Astrocyte of the cerebellum (primary cell): ENCODE measurements around the gene PPIL3.

Experiments used
- DNase-seq: peaks from one replicate; pipeline ENCODE4 v3.0.0-alpha.2; 2011; ENCODE audit warnings: low read depth
- H3K4me3 ChIP-seq: 2 replicates; pipeline ENCODE4 v1.5.1; 2011; ENCODE audit warnings: mild to moderate bottlenecking, low read depth, low read length, moderate library complexity
- in situ Hi-C: cut with HindIII; loops from 2 replicates; pipeline ENCODE4 v1.10.0; 2017; ENCODE audit warnings: low sequenced_read_pairs
- TF ChIP-seq, protein P1 (sequence below): IDR thresholded peaks from 2 replicates; pipeline ENCODE4 v1.5.1; 2012; ENCODE audit warnings: low read length, low read depth, moderate library complexity, mild to moderate bottlenecking; ENCODE audit errors: missing control alignments

Gene PPIL3

DNA sequence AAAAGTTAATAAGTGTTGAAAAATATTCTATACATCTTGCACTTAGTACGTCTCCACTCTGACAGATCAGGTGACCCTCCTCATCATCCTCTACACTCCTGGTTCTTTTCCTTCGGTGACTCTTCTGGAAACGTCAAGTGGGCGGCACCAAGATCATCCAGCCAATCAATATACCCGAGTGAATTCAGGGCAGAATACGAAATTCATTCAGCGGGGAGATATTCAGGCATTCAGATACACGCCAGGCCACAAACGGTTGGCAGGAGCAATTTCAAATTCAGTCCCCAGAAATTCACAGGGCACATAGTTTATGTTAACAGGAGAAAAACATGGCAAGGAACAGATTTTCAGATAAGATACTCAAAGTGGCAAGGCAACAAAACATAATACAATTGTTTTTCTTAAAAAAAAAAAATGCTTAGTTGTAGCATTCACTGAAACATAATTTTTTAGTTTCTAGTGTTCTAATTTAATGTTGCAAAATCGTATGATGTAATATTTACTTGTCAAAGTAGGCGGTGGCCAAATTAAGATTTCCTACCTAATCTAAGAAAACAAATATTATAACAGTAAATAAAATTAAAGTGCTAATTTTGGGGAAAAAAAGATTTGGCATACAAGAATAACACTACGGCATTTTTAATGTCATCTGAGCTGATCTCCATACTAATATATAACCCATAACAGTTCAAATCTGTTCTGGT is 28.6 kb downstream of the PPIL3 start:
- H3K4me3 ChIP-seq: no peak overlapping the region
- TF ChIP-seq, protein P1, sequence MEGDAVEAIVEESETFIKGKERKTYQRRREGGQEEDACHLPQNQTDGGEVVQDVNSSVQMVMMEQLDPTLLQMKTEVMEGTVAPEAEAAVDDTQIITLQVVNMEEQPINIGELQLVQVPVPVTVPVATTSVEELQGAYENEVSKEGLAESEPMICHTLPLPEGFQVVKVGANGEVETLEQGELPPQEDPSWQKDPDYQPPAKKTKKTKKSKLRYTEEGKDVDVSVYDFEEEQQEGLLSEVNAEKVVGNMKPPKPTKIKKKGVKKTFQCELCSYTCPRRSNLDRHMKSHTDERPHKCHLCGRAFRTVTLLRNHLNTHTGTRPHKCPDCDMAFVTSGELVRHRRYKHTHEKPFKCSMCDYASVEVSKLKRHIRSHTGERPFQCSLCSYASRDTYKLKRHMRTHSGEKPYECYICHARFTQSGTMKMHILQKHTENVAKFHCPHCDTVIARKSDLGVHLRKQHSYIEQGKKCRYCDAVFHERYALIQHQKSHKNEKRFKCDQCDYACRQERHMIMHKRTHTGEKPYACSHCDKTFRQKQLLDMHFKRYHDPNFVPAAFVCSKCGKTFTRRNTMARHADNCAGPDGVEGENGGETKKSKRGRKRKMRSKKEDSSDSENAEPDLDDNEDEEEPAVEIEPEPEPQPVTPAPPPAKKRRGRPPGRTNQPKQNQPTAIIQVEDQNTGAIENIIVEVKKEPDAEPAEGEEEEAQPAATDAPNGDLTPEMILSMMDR: no peak
- DNase-seq: no peak
- in situ Hi-C loops: no loop called here

DNA sequence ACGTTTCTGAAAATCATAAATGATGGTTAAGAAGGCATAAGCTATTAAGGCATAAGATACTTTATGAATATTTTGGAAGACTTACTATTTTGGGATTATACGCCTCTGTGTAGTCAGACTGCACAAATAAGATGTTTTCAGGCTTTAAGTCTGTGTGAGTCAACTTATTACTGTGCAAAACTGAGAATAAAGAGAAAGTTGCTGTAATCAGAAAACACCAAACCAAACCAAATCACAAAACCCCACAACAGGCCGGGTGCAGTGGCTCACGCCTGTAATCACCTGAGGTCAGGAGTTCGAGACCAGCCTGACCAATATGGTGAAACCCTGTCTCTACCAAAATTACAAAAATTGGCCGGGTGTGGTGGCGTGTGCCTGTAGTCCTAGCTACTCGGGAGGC is 32.1 kb downstream of the PPIL3 start:
- no peak overlapping the region for H3K4me3 ChIP-seq
- in situ Hi-C loops: no loop called here
- TF ChIP-seq, protein P1: no peak
- DNase-seq: no peak

DNA sequence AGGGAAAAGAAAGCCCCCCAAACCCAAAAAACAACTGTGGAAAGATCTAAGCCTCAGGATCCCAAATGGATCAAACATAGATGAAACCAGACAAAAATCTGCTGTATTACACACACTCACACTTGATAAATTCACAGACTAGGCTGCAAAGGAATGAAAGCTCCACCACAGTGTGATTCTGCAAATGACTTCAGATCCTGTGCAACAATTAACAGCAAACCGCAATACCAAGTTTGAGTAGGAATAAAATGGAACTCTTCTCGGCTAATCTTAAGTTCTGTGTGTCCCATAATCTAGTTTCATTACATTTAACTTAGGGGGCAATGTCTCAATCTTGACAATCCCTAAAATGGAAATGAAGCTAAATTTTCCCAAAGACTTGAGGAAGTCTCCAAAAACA is 36.3 kb downstream of the PPIL3 start:
- no peak overlapping the region for H3K4me3 ChIP-seq
- in situ Hi-C loops: no loop called here
- TF ChIP-seq, protein P1: no peak
- no peak for DNase-seq

DNA sequence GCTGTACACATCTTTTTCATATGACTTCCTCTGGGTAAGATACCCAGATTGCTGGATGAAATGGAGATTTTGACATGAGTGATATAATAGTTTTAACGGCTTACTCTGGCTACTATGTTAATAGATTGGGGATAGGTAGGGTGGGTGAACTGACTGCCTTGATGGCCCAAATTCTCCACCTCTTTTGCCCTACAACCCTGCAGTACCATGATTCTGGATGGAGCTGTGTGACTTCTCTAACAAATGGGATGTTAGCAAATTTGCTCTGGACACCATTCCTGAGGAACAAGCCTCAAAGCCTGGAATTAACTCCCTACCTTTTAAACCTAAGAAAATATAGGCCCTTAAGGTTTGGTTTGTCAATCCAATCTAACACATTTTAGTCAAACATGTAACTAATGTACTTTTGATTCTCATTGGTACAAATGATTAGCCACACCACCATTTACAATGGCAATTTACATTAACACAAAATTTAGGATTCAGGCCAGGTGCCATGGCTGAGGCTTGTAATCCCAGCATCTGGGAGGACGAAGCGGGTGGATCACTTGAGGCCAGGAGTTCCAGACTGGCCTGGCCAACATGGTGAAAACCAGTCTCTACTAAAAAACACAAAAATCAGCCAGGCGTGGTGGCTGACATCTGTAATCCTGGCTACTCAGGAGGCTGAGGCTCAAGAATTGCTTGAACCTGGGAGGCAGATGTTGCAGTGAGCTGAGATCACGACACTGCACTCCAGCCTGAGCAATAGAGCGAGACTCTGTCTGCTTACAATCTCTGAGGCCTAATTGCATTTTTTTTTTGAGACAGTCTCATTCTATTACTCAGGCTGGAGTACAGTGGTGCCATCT is 37.3 kb downstream of the PPIL3 start:
- DNase-seq: no peak
- no peak overlapping the region for H3K4me3 ChIP-seq
- TF ChIP-seq, protein P1: no peak
- in situ Hi-C loops: no loop called here

DNA sequence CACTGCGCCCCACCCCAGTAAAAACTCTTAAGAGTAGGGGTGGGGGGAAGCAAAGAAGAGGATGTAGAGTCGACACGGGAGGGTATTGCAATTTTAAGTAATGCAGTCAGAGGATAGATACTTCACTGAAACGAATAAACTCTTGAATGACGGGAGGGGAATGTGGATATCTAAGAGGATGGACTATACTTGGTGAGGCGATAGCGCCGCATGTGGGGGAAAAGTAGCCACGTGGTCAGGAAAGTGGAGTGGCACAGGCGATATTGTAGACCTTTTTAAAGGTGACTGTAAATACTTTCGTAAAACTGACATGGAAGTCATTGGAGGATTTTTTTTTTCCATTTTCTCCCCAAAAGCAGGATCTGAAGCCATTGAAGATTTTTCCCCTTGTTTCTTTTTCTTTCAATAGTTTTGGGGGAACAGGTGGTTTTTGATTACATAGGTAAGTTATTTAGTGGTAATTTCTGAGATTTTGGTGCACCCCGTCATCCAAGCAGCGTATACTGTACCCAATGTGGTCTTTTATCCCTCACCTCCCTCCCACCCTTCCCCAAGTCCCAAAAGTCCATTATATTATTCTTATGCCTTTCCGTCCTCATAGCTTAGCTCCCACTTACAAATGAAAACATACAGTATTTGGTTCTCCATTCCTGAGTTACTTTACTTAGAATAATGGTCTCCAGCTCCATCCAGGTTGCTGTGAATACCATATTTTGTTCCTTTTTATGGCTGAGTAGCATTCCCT is 38.2 kb downstream of the PPIL3 start:
- TF ChIP-seq, protein P1: no peak
- H3K4me3 ChIP-seq: no peak overlapping the region
- in situ Hi-C loops: no loop called here
- DNase-seq: no peak

DNA sequence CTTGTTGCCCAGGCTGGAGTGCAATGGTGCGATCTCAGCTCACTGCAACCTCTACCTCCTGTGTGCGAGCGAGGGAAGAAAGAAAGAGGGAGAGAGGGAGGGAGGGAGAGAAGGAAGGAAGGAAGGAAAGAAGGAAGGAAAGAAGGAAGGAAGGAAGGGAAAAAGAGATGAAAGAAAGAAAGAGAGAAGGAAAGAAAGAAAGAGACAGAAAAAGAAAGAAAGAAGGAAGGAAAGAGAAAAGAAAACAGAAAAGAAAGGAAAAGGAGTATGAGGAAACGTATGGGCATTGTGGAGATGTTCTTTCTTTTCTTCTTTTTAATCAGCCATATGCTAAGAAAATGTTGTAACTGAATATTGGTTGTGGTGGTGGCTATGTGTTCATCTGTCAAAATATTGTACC is 40.9 kb downstream of the PPIL3 start:
- TF ChIP-seq, protein P1: no peak
- H3K4me3 ChIP-seq: no peak overlapping the region
- in situ Hi-C loops: no loop called here
- DNase-seq: no peak
